ENCODE measurements around the gene GSC.
"Not testable (repeated sequence)": the region's sequence is repeated elsewhere in the genome, so short reads cannot be mapped to it uniquely, and the experiment has no call there.

Gene GSC

GRCh38 chr14:94746131-94746530 lies 23.8 kb downstream of the GSC start:
- no peak overlapping the region for H3K4me3 ChIP-seq (ENCODE audit: low read depth, low read length)
- no peak for TF ChIP-seq CTCF (IDR thresholded peaks at IDR 0.05; ENCODE audit: low read depth, low read length)

- no peak for TF ChIP-seq CTCF (IDR thresholded peaks at IDR 0.05; ENCODE audit: low read depth, low read length)
- no peak overlapping the region for H3K4me3 ChIP-seq (ENCODE audit: low read depth, low read length)
These were observed 31.2 kb downstream of the GSC start for GRCh38 chr14:94738751-94739150.

GRCh38 chr14:94738097-94738496 lies 31.8 kb downstream of the GSC start:
- TF ChIP-seq CTCF (IDR thresholded peaks at IDR 0.05; ENCODE audit: low read depth, low read length), result no peak
- H3K4me3 ChIP-seq (ENCODE audit: low read depth, low read length), result no peak overlapping the region

- no peak overlapping the region for H3K4me3 ChIP-seq (ENCODE audit: low read depth, low read length)
- TF ChIP-seq CTCF (IDR thresholded peaks at IDR 0.05; ENCODE audit: low read depth, low read length), result no peak
These were observed 41.0 kb downstream of the GSC start for GRCh38 chr14:94728950-94729349.

GRCh38 chr14:94728440-94728839 lies 41.5 kb downstream of the GSC start:
- H3K4me3 ChIP-seq (ENCODE audit: low read depth, low read length), result not testable (repeated sequence)

- H3K4me3 ChIP-seq (ENCODE audit: low read depth, low read length), result not testable (repeated sequence)
These were observed 43.3 kb downstream of the GSC start for GRCh38 chr14:94726649-94727048.

- H3K4me3 ChIP-seq (ENCODE audit: low read depth, low read length), result no peak overlapping the region
- TF ChIP-seq CTCF (IDR thresholded peaks at IDR 0.05; ENCODE audit: low read depth, low read length), result no peak
These were observed 44.9 kb downstream of the GSC start for GRCh38 chr14:94724993-94725392.

GRCh38 chr14:94722397-94722796 lies 47.5 kb downstream of the GSC start:
- no peak overlapping the region for H3K4me3 ChIP-seq (ENCODE audit: low read depth, low read length)
- no peak for TF ChIP-seq CTCF (IDR thresholded peaks at IDR 0.05; ENCODE audit: low read depth, low read length)

Data from WI38 (cell line).